ENCODE results near the gene TBC1D20.

The TBC1D20 gene

DNA sequence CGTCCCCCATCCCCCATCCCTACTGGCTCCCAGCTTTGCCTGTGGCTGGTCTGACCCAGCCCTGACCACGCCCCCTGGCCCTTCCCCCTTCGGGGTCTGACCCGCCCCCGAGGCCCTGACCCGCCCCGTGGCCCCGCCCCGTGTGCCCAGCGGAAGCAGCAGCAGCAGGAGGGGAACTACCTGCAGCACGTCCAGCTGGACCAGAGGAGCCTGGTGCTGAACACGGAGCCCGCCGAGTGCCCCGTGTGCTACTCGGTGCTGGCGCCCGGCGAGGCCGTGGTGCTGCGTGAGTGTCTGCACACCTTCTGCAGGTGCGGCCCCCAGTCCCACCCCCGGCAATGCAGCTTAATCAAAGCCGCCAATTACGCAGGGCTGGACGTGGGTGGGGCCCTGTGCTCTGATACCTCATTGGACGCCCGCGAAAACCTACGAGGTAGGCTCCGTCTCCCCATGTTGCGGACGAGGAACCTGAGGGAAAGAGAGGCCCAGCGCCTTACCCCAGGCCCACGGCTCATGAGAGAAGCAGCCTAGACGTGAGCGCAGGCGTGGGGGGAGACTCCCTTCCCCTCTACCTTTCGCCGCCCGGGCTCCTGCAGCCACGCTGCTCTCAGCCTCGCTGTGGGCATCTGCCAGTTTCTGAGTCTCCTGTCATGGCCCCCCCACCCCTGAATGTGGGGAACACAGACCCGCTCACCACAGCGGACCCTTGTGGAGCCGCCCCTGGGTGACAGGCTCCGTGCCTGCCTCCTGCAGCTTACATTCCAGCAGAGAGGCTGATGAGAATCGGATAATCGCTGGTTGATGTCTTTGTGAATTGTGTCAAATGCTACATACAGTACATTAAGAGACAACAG is 41.4 kb downstream of the TBC1D20 start:
- no peak for DNase-seq (ENCODE audit: low read depth in 2 of 3, low spot score in 2 of 3)

DNA sequence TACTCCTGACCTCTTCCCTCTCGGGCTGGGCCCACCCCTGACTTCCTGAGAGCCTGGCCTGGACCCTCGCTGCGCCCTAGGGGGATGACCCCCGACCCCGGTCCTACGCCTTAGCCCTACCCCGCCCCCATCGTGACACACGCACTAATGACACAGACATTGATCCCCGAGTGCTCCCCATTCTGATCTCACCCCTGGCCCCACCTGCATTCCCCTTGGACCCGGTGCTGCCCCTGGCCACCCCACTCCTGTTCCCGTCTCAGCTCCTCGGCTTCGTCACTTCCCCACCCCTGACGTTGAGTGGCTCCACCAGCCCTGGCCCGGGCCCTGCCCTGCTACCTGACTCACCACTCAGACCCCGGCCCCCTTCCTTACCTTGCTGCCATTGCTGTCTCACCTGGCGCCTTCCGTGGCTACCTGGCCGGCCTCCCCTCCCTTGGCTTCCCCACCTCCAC is 42.1 kb downstream of the TBC1D20 start:
- DNase-seq (ENCODE audit: low read depth in 2 of 3, low spot score in 2 of 3), result no peak

DNA sequence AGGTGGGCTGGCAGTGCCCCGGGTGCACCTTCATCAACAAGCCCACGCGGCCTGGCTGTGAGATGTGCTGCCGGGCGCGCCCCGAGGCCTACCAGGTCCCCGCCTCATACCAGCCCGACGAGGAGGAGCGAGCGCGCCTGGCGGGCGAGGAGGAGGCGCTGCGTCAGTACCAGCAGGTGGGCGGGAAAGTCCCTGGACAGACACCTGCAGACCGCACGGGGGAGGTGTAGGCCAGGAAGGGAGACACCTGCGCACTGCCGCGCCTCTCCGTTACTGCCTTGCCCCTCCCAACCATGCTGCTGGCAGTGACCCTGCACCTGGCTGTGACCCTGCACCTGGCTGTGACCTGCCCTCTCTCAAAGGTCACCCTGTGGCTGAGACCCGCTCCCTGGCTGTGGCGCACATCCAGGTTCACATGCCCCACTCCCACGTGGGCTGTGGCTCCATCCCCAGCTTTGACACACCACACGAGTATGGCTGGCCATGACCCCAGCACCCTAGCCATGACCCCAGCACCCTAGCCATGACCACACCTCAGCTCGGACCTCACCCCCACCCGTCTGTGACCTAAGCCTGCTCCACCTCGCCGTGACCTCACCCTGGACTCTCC is 42.7 kb downstream of the TBC1D20 start:
- DNase-seq (ENCODE audit: low read depth in 2 of 3, low spot score in 2 of 3), result no peak

DNA sequence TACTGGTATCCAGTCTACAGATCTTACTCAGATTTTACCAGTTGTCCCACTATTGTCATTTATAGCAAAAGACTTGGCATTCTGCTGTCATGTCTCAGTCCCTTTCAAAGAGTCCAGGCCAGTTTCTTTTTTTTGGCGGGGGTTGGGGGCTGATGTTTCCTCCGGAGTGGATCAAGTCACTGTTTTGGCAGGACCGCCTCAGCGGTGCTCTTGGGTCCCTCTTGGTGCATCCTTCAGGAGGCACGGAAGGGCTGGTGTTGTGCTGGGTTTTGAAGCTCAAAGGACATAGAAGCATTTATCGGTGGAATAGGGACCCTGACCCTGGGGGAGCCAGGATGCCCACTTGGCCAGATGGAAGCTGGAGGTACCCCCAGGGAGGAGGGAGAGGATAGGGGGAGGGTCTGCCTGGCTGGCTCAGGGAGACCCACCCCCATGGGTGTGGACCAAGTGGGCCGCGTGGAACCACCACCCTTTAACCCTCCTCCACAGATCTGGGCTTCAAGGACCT is 43.4 kb downstream of the TBC1D20 start:
- no peak for DNase-seq (ENCODE audit: low read depth in 2 of 3, low spot score in 2 of 3)

DNA sequence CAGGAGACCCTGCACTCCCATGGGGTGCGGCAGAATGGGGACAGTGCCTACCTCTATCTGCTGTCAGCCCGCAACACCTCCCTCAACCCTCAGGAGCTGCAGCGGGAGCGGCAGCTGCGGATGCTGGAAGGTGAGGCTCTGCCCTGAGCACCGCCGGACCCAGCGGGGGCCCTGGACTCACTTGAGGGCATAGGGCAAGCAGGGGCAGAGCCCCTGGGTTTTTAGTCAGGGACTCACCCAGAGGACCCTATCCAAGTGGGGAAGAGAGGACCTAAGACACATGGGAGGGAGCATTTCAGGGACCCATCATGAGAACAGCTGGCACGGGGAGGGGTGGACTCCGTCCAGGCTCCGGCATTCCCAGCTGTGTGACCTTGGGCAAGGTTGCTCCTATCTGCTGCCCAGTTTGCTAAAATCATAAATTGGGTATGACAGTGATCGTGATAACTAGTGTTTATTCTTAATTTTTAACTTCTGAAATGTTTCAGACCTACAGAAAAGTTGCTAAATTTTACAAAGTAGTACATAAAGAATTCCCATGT is 44.5 kb downstream of the TBC1D20 start:
- DNase-seq (ENCODE audit: low read depth in 2 of 3, low spot score in 2 of 3), result no peak

DNA sequence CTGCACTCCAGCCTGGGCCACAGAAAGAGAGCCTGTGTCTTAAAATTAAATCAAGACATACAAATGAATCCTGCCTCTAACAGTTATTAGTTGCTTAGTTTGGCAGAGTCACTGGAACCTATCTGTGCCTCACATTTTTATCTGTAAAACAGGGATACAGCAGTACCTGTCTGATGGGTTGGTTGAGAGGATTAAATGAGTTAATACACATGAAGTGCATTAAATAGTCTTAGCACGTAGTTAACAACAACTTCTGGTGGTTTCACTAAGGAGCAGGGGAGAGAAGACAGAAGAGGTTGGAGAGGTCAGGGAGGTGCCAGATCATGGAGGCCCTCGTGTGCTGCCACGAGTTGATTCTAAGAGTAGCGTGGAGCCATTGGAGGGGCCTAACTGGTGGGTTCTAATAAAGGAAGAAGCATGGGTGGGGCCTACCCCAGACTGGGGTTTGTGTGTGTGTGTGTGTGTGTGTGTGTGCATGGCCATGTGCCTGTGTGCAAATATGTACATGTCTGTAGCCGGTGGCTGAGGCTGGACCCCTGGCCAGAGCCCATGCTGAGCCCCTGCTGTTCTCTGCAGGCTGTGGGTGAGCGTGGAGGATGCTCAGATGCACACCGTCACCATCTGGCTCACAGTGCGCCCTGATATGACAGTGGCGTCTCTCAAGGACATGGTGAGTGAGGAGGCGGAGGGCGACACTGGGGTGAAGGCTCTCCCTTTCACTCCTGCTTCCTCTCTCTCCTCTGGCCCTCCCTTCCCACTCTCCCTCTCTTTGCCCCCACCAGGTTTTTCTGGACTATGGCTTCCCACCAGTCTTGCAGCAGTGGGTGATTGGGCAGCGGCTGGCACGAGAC is 45.2 kb downstream of the TBC1D20 start:
- no peak for DNase-seq (ENCODE audit: low read depth in 2 of 3, low spot score in 2 of 3)

DNA sequence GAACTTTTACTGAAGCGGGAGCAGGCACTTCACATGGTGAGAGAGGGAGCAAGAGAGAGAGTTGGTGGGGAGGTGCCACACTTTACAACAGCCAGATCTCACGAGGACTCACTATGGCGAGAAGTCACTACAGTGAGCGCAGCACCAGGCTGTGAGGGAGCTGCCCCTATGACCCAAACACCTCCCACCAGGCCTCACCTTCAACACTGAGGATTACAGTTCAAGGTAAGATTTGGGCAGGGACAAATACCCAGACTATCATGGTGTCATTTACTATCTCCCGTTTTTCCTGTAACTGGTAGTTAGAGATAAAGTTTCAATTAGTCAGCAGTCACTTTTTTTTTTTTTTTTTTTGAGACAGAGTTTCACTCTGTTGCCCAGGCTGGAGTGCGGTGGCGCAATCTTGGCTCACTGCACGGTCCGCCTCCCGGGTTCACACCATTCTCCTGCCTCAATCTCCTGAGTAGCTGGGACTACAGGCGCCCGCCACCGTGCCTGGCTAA is 46.5 kb downstream of the TBC1D20 start:
- no peak for DNase-seq (ENCODE audit: low read depth in 2 of 3, low spot score in 2 of 3)

DNA sequence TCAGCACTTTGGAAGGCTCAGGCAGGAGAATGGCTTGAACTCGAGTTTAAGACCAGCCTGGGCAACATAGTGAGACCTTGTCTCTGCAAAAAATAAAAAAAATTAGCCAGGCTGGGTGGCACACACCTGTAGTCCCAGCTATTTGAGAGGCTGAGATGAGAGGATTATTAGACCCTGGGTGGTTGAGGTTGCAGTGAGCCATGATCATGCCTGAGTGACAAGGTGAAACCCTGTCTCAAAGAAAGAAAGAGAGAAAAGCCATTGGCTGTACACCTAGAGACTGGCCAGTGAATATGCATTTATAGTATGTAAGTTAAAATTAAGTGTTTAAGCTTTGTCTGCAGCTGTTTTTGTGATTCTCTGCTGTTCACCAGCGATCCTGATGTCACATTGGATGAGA is 48.2 kb downstream of the TBC1D20 start:
- DNase-seq (ENCODE audit: low read depth in 2 of 3, low spot score in 2 of 3), result no peak

DNA sequence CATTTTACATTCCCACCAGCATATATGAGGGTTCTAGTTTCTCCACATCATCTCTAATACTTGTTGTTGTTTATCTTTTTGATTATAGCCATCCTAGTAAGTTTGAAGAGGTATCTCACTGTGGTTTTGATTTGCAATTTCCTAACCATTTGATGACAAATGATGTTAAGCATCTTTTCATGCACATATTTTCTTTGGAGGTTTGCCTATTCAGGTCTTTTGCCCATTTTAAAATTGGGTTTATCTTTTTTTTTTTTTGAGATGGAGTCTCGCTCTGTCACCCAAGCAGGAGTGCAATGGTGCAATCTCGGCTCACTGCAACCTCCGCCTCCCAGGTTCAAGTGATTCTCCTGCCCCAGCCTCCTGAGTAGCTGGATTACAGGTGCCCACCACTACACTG is 50.3 kb downstream of the TBC1D20 start:
- no peak for DNase-seq (ENCODE audit: low read depth in 2 of 3, low spot score in 2 of 3)

DNA sequence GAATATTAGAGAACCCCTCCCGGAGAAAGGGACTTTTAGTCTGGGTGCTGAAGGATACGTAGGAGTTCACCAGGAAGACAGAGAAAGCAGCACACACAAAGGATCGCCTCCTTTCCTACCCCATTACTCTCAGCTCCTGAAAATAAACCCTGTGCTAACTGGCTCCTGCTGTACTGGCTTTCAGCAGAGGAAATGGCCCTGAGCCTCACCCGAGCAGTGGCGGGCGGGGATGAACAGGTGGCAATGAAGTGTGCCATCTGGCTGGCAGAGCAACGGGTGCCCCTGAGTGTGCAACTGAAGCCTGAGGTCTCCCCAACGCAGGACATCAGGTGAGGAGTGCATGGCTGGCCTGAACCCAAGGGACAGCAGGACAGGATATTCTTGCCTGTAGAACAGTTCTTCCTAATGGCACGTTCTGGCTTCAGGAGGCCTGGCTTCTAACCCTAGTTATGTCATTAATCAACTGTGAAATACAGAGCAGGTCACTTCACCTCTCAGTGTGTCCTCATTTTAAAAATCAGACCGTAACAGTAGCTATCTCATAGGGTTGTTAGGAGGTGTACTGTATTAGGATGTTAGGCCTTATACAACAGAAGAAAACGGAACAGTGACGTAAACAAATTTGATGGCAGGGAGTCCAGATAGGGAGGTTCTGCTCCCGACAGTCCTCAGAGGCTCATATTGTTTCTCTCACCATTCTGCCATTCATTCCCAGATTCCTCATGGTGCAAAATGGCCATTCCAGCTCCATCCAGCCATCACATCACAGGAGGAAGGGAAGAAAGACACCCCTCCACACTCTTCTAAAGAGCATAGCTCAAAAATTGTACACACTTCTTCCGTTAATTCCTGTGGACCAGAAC is 52.4 kb downstream of the TBC1D20 start:
- no peak for DNase-seq (ENCODE audit: low read depth in 2 of 3, low spot score in 2 of 3)

DNA sequence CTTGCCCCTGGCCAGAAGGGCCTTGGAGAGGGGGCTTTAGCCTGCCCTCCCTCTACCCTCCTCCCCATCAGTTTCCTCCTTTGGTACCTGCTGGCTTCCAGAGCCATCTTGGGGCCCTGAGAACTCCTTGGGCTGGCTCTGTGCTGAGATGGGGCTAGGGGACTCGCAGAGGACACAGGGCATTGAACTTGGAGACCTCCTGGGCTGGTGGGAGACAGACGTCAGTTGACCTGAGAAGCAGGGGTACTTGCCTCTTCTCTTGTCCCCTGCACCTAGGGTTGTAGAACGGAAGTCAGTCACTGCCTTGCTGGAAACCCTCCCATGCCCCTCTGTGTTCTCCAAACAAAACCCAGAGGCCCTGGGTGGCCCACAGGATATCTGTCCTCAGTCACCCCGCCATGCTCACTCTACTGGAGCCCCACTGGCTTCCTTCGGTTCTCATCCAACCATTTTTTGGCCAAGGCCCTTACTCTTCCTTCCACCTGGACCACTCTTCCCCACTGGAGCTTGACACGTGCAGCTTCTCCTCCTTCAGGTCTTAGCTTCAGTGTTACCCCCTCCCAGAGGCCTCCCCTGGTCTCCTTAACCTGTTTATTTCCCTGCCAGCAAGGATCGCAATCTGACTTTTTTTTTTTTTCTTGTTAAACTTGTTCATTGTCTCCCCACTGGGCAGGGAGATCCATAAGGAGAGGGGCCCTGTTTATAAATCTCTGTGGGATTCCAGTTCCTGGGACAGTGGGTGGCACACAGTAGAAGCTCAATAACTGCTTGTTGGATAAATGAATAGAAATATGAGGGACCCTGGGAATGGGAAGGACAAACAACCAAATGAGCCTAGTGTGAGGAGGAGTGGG is 53.3 kb downstream of the TBC1D20 start:
- DNase-seq (ENCODE audit: low read depth in 2 of 3, low spot score in 2 of 3), result no peak

DNA sequence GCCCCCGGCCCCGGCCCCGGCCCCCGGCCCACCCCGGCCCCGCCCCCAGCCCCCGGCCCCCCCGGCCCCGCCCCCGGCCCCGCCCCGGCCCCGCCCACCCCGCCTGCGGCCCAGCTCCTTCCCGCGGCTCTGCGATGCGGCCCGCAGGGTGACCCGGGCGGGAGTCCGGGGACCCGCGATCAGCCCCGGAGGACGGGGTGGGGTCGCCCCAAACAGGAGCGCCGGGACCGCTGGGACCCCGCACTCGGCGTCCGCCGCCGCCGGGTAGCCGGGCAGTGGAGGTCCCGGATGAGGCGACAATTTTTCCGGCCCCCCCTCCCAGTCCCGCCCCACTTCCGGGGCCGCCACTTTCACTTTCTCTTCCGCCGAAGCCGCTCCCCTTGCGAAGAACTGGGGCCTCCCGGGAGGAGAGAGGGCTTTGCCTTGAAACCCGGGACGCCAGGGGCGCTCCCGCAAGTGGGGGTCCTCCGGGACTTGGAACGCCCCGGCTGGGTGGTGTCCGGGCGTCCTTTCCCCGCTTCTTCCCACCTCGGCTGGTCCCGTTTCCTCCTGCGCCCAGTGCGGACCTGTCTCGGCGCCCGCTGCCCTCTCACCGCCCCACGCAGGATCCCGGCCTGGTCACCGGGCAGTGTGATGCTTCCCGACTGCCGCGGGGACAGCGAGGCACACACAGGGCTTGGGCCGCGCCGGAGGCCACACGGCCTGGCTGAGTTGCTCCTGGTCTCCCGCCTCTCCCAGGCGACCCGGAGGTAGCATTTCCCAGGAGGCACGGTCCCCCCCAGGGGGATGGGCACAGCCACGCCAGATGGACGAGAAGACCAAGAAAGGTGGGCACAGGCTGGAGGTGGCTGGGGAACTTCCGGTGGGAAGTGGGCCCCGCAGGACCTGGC is 54.1 kb downstream of the TBC1D20 start, which contains the start of gene RBCK1:
TSS of gene RBCK1 (plus strand) at position 347 of the 890 bp plus-strand sequence. CDS start at position 806, 459 bp downstream.
- peak; percentile 80 to 86 (median 81) for DNase-seq (ENCODE audit: low read depth in 2 of 3, low spot score in 2 of 3)

DNA sequence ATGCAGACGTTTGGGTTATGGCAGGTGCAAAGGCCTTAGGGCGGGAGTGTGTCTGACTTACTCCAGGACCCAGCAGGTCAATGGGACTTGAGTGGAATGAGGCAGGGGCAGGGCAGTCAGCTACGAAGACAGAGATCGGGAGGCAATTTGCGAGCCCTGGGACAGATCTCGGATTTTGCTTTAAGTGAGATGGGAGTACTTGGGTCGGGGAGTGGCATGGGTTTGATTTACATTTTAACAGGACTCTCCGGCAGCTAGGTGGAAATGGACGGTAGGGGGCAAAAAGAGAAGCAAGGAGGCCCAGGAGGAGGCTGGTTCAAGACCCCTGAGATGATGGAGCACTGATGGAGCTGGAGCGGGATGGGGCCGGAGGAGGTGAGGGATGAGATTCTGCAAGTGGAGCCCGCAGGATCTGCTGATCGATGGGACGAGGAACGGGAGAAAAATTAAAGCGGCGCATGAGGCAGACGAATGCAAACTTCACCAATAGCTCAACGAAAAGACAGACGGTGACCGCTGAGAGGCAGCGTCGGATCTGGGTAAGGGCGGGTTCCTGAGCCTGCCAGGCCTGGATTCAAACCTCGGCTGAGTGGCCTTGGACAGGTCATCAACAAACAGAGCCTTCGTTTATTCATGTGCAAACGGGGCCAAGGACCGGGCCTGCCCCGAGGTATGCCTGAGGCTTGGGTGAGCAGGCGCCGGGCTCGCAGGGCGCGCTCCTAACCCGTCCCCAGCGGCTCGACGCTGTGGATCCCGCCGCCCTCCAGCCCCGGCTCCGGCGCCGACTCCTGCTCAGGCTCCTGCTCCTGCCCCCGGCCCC is 55.0 kb downstream of the TBC1D20 start:
- peak in 2 of 3 experiments; percentile 37 to 54 for DNase-seq (ENCODE audit: low read depth in 2 of 3, low spot score in 2 of 3)

DNA sequence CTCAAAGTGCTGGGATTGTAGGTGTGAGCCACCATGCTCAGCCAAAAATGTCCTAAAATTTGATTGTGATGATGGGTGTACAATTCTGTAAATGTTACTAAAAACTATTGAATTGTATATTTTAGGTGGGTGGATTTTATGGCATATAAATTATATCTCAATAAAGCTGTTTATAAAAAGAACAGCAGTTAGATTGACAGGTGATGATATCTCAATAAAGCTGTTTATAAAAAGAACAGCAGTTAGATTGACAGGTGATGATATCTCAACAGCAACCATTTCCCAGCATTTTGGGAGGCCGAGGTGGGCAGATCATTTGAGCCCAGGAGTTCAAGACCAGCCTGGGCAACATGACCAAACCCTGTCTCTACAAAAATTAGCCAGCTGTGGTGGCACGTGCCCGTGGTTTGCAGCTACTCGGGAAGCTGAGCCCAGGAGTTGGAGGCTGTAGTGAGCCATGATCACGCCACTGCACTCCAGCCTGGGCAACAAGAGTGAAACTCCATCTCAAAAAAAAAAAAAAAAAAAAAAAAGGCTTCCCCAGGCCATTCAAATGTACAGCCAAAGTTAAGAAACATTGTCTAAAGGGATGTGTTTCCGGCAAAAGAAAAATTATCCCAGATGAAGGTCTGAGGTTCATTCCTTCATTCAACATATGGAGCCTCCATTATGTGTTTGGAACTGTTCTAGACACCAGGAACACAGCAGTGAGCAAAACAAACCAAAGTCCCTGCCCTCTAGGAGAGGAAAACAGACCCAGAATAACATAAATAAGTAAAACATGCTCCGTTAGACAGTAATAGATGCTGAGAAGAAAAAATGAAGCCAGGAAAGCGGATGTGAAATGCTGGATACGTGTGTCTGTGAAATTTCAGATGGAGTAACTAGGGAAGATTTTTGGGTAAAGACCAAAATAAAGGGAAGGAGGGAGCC is 55.9 kb downstream of the TBC1D20 start:
- no peak for DNase-seq (ENCODE audit: low read depth in 2 of 3, low spot score in 2 of 3)

DNA sequence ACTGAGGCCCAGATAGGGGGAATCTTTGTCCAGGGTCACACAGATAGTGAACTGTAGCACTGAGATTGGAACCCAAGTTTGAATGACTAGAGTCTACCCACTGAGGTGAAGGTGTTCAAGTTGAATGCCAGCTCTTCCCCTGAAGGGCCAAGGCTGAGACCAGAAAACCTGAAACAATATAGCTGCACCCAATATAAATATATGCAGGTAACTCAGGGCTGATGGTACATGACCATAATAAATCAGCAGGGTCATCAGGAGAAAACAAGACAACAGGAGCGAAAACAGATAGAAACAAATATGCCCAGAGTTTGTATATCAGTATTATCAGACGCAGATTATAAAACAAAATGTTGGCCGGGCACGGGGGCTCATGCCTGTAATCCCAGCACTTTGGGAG is 58.2 kb downstream of the TBC1D20 start:
- no peak for DNase-seq (ENCODE audit: low read depth in 2 of 3, low spot score in 2 of 3)

DNA sequence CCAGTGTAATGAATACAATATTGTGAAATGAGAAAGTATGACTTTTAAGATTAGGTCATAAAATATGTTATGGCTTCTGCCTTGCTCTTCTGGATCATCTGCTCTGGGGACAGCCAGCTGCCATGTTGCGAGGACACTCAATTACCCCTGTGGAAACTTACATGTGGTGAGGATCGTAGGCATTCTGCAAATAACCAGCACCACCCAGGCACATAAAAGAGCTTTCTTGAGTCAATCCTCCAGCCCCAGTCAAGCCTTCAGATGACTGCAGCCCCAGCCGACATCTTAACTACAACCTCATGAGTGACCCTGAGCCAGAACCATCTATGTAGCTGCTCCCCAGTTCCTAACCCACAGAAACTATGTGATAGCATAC is 58.8 kb downstream of the TBC1D20 start:
- no peak for DNase-seq (ENCODE audit: low read depth in 2 of 3, low spot score in 2 of 3)
